GM18867 (cell line): ENCODE measurements around the gene CDK5RAP3.
"Not testable (repeated sequence)": the region's sequence is repeated elsewhere in the genome, so short reads cannot be mapped to it uniquely, and the experiment has no call there.

ENCODE experiments used
- ATAC-seq: cut with Tn5 transposase; IDR thresholded peaks from one replicate; pipeline ENCODE4 v1.9.1; 2021; ENCODE audit warnings: mild to moderate bottlenecking, moderate library complexity; ENCODE audit not compliant: unreplicated experiment

The CDK5RAP3 gene

DNA sequence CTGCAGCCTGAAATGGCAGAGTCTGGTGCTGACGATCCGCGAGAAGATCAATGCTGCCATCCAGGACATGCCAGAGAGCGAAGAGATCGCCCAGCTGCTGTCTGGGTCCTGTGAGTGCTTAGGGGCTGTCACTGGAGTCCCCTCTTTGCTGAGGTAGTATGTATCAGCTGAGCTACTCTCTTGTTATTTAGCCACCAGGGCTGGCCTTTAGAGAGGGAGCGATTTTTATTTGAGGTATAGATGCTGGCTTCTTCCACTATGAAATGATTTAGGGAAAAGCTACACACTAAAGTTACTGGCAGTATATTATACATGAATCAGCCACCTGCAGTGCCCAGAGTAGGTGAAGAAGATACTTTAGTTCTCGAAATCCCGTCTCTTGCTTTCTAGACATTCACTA, 2.6 kb downstream of the CDK5RAP3 start:
- ATAC-seq = no peak

- ATAC-seq = no peak
Measured at GRCh38 chr17:47975189-47975822, 4.4 kb downstream of the CDK5RAP3 start.

GRCh38 chr17:47975823-47976205, 4.9 kb downstream of the CDK5RAP3 start:
- no peak for ATAC-seq

GRCh38 chr17:47978324-47978723, 7.4 kb downstream of the CDK5RAP3 start:
- no peak for ATAC-seq

DNA sequence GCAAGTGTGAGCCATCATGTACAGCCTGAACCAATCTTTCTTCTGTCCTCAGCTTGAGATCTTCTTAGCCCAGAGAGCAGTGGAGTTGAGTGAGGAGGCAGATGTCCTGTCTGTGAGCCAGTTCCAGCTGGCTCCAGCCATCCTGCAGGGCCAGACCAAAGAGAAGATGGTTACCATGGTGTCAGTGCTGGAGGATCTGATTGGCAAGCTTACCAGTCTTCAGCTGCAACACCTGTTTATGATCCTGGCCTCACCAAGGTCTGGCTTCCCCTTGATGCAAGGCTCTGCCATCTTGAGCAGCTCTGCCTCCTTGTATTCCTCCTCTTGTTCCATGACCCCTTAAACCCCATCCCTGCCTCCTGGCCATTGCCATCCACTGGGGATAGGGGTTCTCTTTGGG, 9.6 kb downstream of the CDK5RAP3 start:
- ATAC-seq = no peak

DNA sequence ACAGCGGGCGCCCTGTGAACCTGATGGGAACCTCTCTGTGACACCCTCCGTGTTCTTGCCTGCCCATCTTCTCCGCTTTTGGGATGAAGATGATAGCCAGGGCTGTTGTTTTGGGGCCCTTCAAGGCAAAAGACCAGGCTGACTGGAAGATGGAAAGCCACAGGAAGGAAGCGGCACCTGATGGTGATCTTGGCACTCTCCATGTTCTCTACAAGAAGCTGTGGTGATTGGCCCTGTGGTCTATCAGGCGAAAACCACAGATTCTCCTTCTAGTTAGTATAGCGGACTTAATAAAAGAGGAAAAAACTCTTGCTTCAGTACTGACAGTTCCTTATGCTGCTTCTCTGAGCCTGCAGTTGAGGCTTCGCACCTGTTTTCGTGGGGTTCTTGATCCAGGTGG, 10.5 kb downstream of the CDK5RAP3 start:
- no peak for ATAC-seq

GRCh38 chr17:47982091-47982617, 11.2 kb downstream of the CDK5RAP3 start:
- ATAC-seq = no peak

DNA sequence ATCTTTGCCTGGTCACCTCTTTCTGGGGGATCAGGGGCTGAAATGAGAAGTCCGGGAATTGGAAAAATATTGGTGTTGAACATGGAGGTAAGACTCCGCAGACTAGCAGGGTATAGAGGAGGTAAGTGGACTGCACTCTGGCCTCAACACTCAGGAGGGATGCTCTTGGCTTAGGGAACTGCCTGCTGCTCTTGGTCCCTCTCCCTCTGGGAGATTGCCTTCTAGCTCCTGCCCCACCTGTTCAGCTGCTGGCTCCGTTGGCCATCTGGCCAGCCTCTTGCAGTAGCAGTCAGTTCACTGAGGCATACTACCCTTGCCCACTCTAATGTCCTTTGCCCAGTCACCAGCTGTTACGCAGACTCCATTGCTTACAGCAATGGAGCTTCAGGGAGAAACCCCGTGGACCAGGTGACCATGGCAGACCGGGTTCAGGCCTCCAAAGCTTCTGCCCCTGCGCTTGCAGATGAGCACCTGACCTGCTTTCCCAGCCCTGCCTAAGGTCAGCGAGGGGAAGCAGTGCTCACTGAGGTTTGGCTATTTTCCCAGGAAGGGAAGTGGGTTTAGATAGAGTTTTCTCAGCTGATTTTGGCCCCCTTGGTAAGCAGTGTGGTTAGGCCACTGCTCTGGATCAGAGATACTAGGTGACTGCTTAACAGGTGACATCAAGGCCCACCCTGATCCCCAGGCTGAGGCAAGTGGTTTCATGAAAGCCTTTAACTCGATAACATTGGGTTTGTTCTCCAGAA, 11.9 kb downstream of the CDK5RAP3 start:
- no peak for ATAC-seq

DNA sequence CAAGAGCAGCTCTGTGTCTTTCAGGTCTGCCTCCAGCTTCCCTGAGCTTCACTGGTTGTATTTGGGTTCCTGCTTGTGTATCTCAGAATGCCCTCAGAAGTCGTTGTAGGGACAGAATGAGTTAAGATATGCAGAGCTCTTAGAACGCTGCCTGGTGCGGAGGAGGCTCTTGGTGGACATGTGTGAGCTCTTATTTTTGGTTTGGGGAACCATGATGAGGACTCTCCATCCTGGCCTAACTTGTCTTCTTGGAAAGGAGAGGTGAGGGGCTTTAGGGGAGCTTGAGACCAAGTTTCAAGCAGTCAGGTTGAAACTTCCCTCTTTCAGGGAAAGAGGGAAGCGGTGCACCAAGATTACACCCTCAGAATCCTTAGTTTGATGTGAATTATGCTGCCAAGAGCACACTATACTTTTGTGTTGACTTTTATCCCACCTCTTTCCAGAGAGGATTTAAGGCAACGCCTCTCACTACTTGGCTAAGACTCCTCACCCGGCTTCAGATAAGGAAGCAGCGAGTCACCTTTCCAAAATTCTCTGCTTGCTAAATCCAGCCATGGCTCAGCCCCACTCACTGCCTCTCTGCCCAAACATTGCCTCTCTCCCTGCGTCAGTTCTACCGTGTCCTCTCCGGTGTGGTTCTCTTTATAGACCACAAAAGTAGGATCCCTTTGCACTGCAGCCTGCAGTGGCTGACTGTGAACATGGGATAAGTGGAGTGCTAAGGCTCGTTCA, 12.7 kb downstream of the CDK5RAP3 start:
- ATAC-seq = no peak

GRCh38 chr17:47986520-47986919, 15.6 kb downstream of the CDK5RAP3 start:
- no peak for ATAC-seq

- no peak for ATAC-seq
Measured at GRCh38 chr17:47987240-47987835, 16.4 kb downstream of the CDK5RAP3 start.

DNA sequence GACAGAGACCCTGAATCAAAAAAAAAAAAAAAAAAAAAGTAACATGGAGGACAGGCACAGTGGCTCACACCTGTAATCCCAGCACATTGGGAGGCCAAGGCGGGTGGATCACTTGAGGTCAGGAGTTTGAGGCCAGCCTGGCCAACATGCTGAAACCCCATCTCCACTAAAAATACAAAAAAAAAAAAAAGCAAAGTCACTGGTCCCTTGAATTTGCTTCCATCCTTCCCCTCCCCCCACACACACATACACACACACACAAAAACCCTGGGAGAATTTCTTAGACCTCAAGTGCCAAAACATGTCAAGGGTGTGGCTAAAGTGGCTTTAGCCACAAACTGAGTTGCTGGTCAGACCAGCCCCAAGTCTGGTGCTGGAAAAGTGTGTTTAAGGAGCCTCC, 17.5 kb downstream of the CDK5RAP3 start:
- not testable (repeated sequence) for ATAC-seq

DNA sequence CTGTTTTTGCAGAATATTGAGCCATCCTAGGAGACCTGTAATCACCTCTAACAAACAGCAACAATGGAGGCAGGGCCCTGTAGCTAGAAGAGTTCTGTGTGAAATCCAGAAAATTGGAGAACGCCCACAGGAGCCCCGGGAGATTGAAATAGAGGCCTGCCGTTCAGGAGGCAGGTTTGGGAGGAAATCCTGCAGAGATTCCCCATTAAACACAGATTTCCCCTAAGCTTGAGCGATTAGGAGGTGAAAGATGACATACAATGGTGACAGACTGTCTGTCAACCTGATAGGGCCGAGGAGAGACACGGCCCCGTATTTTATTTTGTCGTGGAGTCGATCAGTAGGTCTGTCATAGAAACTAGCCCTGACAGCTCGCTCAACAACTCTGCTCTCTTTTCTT, 18.2 kb downstream of the CDK5RAP3 start:
- no peak for ATAC-seq

GRCh38 chr17:47989700-47990099, 18.8 kb downstream of the CDK5RAP3 start:
- ATAC-seq = no peak

DNA sequence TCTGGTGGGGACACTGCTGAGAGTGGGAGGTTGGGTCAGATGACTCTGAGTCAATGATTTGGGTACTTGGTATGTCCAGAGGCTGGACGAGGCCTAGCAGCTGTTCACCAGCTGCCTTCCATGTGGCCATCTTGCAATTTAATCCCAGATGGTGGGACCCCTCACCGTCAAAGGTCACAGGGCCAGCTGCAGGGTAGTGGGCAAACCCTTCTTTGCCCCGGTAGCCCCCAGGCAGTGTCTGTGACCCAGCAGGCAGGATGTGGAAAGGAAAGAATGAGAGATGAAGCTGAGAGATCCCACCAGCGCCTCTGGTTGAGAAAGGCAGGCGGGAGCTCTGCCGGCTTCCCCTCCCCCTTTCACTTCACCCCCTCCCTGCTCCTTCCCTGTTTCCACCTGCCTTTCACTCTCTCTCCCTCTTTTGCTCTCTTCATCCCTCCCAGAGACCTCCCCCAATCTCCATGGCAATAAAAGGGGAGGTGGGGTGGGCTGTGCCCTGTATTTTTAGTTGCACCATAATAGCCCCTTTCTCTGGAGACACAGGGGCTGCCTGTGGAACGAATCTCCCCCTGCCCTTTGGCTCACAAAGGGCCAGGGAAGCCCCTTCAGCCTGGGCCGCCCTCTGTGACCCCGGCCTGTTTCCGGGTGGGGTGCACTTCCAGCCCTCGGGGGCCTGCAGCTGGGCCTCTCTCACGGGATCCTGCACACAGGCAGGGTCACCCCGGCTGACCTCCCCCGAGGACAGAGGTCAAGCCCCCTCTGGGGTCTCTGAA, 20.2 kb downstream of the CDK5RAP3 start:
- no peak for ATAC-seq

DNA sequence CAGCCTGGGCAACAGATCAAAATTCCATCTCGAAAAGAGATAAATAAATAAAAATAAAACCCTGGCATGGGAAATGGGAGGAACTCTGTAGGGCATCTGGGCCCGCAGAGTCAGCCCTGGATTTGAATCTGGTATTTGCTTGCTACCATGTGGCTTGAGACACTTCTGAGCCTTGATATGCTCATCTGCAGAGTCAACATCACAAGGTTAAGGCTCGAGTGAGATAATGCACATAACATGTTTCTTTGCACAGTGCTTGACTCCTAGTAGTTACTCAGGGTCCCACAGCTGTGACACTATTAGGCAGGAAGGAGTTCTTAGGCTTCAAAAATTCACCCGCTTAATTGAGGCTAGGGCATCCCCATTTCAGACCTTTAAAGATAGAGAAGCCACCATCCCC, 21.3 kb downstream of the CDK5RAP3 start:
- no peak for ATAC-seq

GRCh38 chr17:47993031-47993564, 22.2 kb downstream of the CDK5RAP3 start:
- ATAC-seq = no peak

DNA sequence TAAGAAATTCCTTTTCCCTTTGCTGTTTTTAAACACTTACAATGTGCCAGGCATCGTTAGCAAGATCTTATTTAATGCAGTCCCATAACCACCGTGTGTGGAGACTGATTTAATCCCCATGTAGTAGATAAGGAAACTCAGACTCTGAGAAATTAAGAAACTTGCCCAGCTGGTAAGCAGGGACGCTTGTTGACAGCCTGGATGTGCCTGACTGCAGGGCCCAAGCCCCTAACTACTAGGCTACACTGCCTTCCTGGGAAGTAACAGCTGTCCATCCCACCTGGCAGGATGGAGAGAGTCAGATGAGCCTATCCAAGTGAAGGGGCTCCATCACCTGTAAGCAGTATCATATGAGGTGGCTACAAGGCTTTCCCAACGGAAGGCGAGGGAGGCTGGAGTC, 23.1 kb downstream of the CDK5RAP3 start:
- ATAC-seq = no peak

DNA sequence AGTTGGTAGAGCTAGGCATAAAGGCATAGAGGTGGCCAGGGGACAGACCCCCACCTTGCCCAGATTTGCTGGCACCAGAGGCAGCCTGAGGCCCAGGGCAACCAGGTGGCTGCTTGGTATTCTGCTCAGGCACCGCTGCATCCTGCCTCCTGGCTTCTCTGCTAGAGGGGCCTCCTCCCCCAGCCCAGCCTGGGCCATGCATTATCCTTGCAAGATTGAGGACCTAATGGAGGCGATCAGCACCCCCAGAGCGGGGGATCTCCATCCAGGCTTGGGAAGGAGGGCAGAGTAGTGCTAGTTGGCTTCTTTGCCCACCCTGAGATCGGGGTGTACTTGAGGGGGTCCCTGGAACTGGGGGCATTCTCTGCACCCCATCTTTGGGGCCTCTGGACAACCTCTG, 23.8 kb downstream of the CDK5RAP3 start:
- no peak for ATAC-seq

DNA sequence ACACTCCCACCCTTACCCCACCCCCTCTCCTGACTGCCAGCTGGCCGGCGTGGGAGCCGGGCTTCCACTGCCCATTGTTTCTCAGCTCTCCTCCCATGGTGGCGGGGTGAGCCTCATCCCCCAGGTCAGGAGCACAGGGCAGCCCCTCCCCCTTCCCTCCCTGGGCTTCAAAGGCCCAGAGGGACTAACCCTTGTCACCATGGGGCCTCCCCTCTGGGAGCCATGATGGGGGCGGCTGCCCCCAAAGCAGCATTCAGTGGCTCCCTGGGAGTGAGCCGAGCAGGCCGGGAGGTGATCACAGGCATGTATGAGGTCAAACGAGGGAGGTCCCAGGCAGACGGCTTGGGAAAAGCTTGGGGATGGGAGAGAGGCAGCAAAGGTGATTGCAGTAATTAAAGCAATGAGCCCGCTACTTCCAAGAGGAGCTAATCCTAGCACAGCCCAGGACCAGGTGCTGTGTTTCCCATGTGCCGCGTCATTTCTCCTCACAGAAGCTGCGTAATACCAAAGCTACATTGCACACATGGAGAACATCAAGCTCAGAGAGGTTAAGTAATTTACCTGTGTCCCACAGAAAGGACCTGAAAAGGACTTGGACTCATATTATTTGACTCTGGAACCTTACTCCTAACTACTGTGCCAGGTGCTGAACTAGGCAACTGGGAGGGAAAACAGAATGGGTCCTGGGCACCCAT, 24.5 kb downstream of the CDK5RAP3 start:
- no peak for ATAC-seq
